HepG2 (cell line): Measurements from ENCODE around the gene C1QTNF3. TPM values are rescaled to one million over a fixed set of nuclear protein-coding genes. Genes with fewer than 3 reads are reported as not detected.

Source experiments
- ARID2 ChIP-seq: sonication (generic); formaldehyde crosslinking; IDR thresholded peaks from 2 replicates; pipeline ENCODE4 v1.8.1; 2022; ENCODE audit warnings: mild to moderate bottlenecking, missing genetic modification reagents, borderline replicate concordance
- ARNTL ChIP-seq: sonication (generic); formaldehyde crosslinking; IDR thresholded peaks from 2 replicates; pipeline ENCODE4 v1.4.0; 2020; ENCODE audit warnings: mild to moderate bottlenecking, missing genetic modification reagents
- EEA1 ChIP-seq: sonication (generic); formaldehyde crosslinking; IDR thresholded peaks from 2 replicates; pipeline ENCODE4 v1.5.1; 2020; ENCODE audit warnings: mild to moderate bottlenecking, missing genetic modification reagents, borderline replicate concordance
- ERF ChIP-seq: IDR thresholded peaks from 2 replicates; pipeline ENCODE4 v1.6.1; 2018; ENCODE audit warnings: missing biosample characterization, missing genetic modification reagents
- HDAC1 ChIP-seq: sonication (generic); formaldehyde crosslinking; IDR thresholded peaks from 2 replicates; pipeline ENCODE4 v1.5.1; 2020; ENCODE audit warnings: mild to moderate bottlenecking, missing genetic modification reagents
- HHEX ChIP-seq: IDR thresholded peaks from 2 replicates; pipeline ENCODE4 v1.6.1; 2016; ENCODE audit warnings: control low read depth
- HNF1B ChIP-seq: sonication (generic); formaldehyde crosslinking; IDR thresholded peaks from 2 replicates; pipeline ENCODE4 v1.5.1; 2020; ENCODE audit warnings: mild to moderate bottlenecking, moderate library complexity, missing genetic modification reagents
- HOXA9 ChIP-seq: sonication (generic); formaldehyde crosslinking; IDR thresholded peaks from 2 replicates; pipeline ENCODE4 v1.8.1; 2022; ENCODE audit warnings: missing genetic modification reagents, mild to moderate bottlenecking, moderate library complexity, borderline replicate concordance
- ISL2 ChIP-seq: sonication (generic); formaldehyde crosslinking; IDR thresholded peaks from 2 replicates; pipeline ENCODE4 v1.5.0; 2020; ENCODE audit warnings: missing genetic modification reagents
- KAT2B ChIP-seq: fragments of 150-350 bp; IDR thresholded peaks from 2 replicates; pipeline ENCODE4 v1.6.1; 2014; ENCODE audit warnings: low read depth, low read length, borderline replicate concordance
- MTA3 ChIP-seq: sonication (generic); formaldehyde crosslinking; IDR thresholded peaks from 2 replicates; pipeline ENCODE4 v1.4.0; 2020; ENCODE audit warnings: missing genetic modification reagents
- MZF1 ChIP-seq: sonication (generic); formaldehyde crosslinking; IDR thresholded peaks from 2 replicates; pipeline ENCODE4 v1.8.1; 2023; ENCODE audit warnings: mild to moderate bottlenecking, missing genetic modification reagents, borderline replicate concordance
- NR2C2 ChIP-seq: sonication (generic); formaldehyde crosslinking; IDR thresholded peaks from 2 replicates; pipeline ENCODE4 v1.4.0; 2020; ENCODE audit warnings: missing genetic modification reagents, mild to moderate bottlenecking, moderate library complexity, borderline replicate concordance
- RXRA ChIP-seq: sonication (generic); formaldehyde crosslinking; IDR thresholded peaks from 2 replicates; pipeline ENCODE4 v1.5.1; 2020; ENCODE audit warnings: missing genetic modification reagents
- RXRB ChIP-seq: IDR thresholded peaks from 2 replicates; pipeline ENCODE4 v1.6.1; 2016; ENCODE audit warnings: borderline replicate concordance, missing genetic modification reagents, missing compliant biosample characterization
- SALL1 ChIP-seq: sonication (generic); formaldehyde crosslinking; IDR thresholded peaks from 2 replicates; pipeline ENCODE4 v1.8.0; 2022; ENCODE audit warnings: mild to moderate bottlenecking, missing genetic modification reagents
- SIX1 ChIP-seq: sonication (generic); formaldehyde crosslinking; IDR thresholded peaks from 2 replicates; pipeline ENCODE4 v1.4.0; 2020; ENCODE audit warnings: missing genetic modification reagents, borderline replicate concordance
- SOX6 ChIP-seq, 2 experiments: fragments of 450-650 bp in 1 of 2; sonication (generic) in 1 of 2; formaldehyde crosslinking in 1 of 2; IDR thresholded peaks; 2 replicates each; pipeline versions ENCODE4 v1.4.0 to v1.6.1; 2017 to 2020; ENCODE audit warnings: antibody characterized with exemption in 1 of 2, mild to moderate bottlenecking in 1 of 2, missing genetic modification reagents in 1 of 2
- SP5 ChIP-seq: IDR thresholded peaks from 2 replicates; pipeline ENCODE4 v1.6.1; 2016; ENCODE audit warnings: low read depth, borderline replicate concordance
- TARDBP ChIP-seq: sonication (generic); formaldehyde crosslinking; IDR thresholded peaks from 2 replicates; pipeline ENCODE4 v1.8.0; 2022; ENCODE audit warnings: mild to moderate bottlenecking, missing genetic modification reagents
- TCF7L2 ChIP-seq: IDR thresholded peaks from 2 replicates; pipeline ENCODE4 v1.6.1; 2011; ENCODE audit warnings: mild to moderate bottlenecking, low read depth, low read length, moderate library complexity
- U2AF2 ChIP-seq: fragments of 200-400 bp; formaldehyde crosslinking; IDR thresholded peaks from 2 replicates; pipeline ENCODE4 v1.6.1; 2017; ENCODE audit warnings: low read depth, mild to moderate bottlenecking, low read length
- ZC3H13 ChIP-seq: sonication (generic); formaldehyde crosslinking; IDR thresholded peaks from 2 replicates; pipeline ENCODE4 v1.8.1; 2023; ENCODE audit warnings: mild to moderate bottlenecking, missing genetic modification reagents, moderate library complexity
- ZFP1 ChIP-seq: IDR thresholded peaks from 2 replicates; pipeline ENCODE4 v1.6.1; 2016
- ZGPAT ChIP-seq: IDR thresholded peaks from 2 replicates; pipeline ENCODE4 v1.6.1; 2016; ENCODE audit warnings: mild to moderate bottlenecking
- ZNF234 ChIP-seq: sonication (generic); formaldehyde crosslinking; conservative IDR thresholded peaks from 2 replicates; pipeline ENCODE4 v1.5.1; 2020; ENCODE audit warnings: mild to moderate bottlenecking, missing genetic modification reagents
- ZNF333 ChIP-seq: sonication (generic); formaldehyde crosslinking; IDR thresholded peaks from 2 replicates; pipeline ENCODE4 v1.4.0; 2020; ENCODE audit warnings: mild to moderate bottlenecking, missing genetic modification reagents, borderline replicate concordance
- ZNF484 ChIP-seq: sonication (generic); formaldehyde crosslinking; IDR thresholded peaks from 2 replicates; pipeline ENCODE4 v1.5.1; 2020; ENCODE audit warnings: mild to moderate bottlenecking, low read depth, missing genetic modification reagents, borderline replicate concordance
- ZNF567 ChIP-seq: sonication (generic); formaldehyde crosslinking; IDR thresholded peaks from 2 replicates; pipeline ENCODE4 v1.8.1; 2023; ENCODE audit warnings: mild to moderate bottlenecking, missing genetic modification reagents, borderline replicate concordance
- polyA plus RNA-seq, 8 experiments: library from polyadenylated mRNA; depleted of rRNA in 3 of 8; stranded (reverse) in 7 of 8; unstranded in 1 of 8; fragments of >200 nt; fragmentation: Illumina TruSeq in 4 of 8; extraction: Trizol in 4 of 8; gene quantifications; 2 replicates each; pipeline versions ENCODE4 v1.2.1 to v1.2.3, GENCODE V29; 2011 to 2016; ENCODE audit warnings: low read depth in 4 of 8, missing spikeins in 1 of 8, mixed read lengths in 1 of 8; ENCODE audit not compliant: insufficient read depth in 1 of 8
- total RNA-seq, 5 experiments: library from RNA; depleted of rRNA; stranded (reverse); fragments of >200 nt; fragmentation: Illumina TruSeq; extraction: Trizol; gene quantifications; 2 replicates each; pipeline ENCODE4 v1.2.3, GENCODE V29; 2016; ENCODE audit warnings: low read depth in 1 of 5

C1QTNF3 gene
- total and polyA plus RNA-seq, 2 of the 13 experiments (the other 11 are each of a cell fraction or from before 2014, with no cell fraction given), result 3.3 to 10.8 TPM

- peak; percentile 70; the same call in 1 of the 2 replicates for TF ChIP-seq TCF7L2
- TF ChIP-seq ISL2 (CRISPR knock-in tag), result peak; percentile 92
- TF ChIP-seq U2AF2, result no peak
- TF ChIP-seq HDAC1, result peak; percentile 16; the same call in 1 of the 2 replicates
- TF ChIP-seq ZNF567 (CRISPR knock-in tag), result no peak
- TF ChIP-seq KAT2B, result no peak
- TF ChIP-seq ZNF333 (CRISPR knock-in tag), result no peak
- TF ChIP-seq HOXA9 (CRISPR knock-in tag), result no peak
- TF ChIP-seq ZC3H13 (CRISPR knock-in tag), result no peak
- TF ChIP-seq SOX6 (IDR thresholded peaks at IDR 0.05), result no peak
- TF ChIP-seq SOX6 (CRISPR knock-in tag; IDR thresholded peaks at IDR 0.05), result peak; percentile 85
- no peak for TF ChIP-seq MZF1 (CRISPR knock-in tag)
- TF ChIP-seq MTA3, result no peak
- no peak for TF ChIP-seq ZNF484
- 0 out of 2 replicates have a peak, but pooled peaks have one; percentile 27 for TF ChIP-seq ERF (CRISPR knock-in tag)
- 0 out of 2 replicates have a peak, but pooled peaks have one; percentile 24 for TF ChIP-seq NR2C2 (CRISPR knock-in tag)
- 0 out of 2 replicates have a peak, but pooled peaks have one; percentile 37 for TF ChIP-seq HNF1B (CRISPR knock-in tag)
- no peak for TF ChIP-seq ZFP1
- TF ChIP-seq SP5, result peak; percentile 96
- TF ChIP-seq SIX1 (CRISPR knock-in tag), result peak; percentile 58; the same call in 1 of the 2 replicates
- TF ChIP-seq TARDBP (CRISPR knock-in tag), result peak; percentile 53; the same call in 1 of the 2 replicates
- peak; percentile 24; the same call in 1 of the 2 replicates for TF ChIP-seq SALL1 (CRISPR knock-in tag)
- no peak for TF ChIP-seq ARID2
- TF ChIP-seq RXRA (CRISPR knock-in tag), result peak; percentile 54; the same call in 1 of the 2 replicates
- peak; percentile 95 for TF ChIP-seq RXRB (CRISPR knock-in tag)
- no peak for TF ChIP-seq ZNF234 (CRISPR knock-in tag)
- TF ChIP-seq ZGPAT, result 0 out of 2 replicates have a peak, but pooled peaks have one; percentile 45
- TF ChIP-seq ARNTL (CRISPR knock-in tag), result 0 out of 2 replicates have a peak, but pooled peaks have one; percentile 24
- peak; percentile 80 for TF ChIP-seq HHEX
- no peak for TF ChIP-seq EEA1
These were observed 7.3 kb downstream of the C1QTNF3 start (continued) for GRCh38 chr5:34035756-34036155.
